ENCODE results near the gene RHPN2. TPM values are rescaled to one million over a fixed set of nuclear protein-coding genes. Genes with fewer than 3 reads are reported as not detected.

RHPN2 gene
- total and polyA plus RNA-seq, 2 of the 13 experiments (the other 11 are each of a cell fraction or from before 2014, with no cell fraction given): 20.3 to 48.0 TPM

- no peak for TF ChIP-seq PRDM4 (CRISPR knock-in tag; IDR thresholded peaks at IDR 0.05; ENCODE audit: borderline replicate concordance)
- no peak for TF ChIP-seq ZBTB25 (CRISPR knock-in tag; IDR thresholded peaks at IDR 0.05)
- peak; percentile 68 for TF ChIP-seq U2AF1 (optimal IDR thresholded peaks at IDR 0.05; ENCODE audit: low read depth, low read length)
- peak; percentile 84 for TF ChIP-seq SP5 (CRISPR knock-in tag; IDR thresholded peaks at IDR 0.05; ENCODE audit: borderline replicate concordance, low read depth)
- peak; percentile 49; the same call in 1 of the 2 replicates for TF ChIP-seq ARID4A (CRISPR knock-in tag; IDR thresholded peaks at IDR 0.05; ENCODE audit: borderline replicate concordance)
- peak; percentile 57; the same call in 1 of the 2 replicates for TF ChIP-seq PITX1 (CRISPR knock-in tag; IDR thresholded peaks at IDR 0.05)
- TF ChIP-seq PATZ1 (CRISPR knock-in tag; IDR thresholded peaks at IDR 0.05): peak; percentile 68
Measured at GRCh38 chr19:33098055-33098534, 33.4 kb upstream of the RHPN2 start (continued).

Data from HepG2 (cell line).